KG1 (cell line): ENCODE results near the gene PDX1.

ENCODE experiments used
- DNase-seq: peaks from one replicate; lab custom pipeline; 2025; lab: John Stamatoyannopoulos, UW

PDX1 gene

DNA sequence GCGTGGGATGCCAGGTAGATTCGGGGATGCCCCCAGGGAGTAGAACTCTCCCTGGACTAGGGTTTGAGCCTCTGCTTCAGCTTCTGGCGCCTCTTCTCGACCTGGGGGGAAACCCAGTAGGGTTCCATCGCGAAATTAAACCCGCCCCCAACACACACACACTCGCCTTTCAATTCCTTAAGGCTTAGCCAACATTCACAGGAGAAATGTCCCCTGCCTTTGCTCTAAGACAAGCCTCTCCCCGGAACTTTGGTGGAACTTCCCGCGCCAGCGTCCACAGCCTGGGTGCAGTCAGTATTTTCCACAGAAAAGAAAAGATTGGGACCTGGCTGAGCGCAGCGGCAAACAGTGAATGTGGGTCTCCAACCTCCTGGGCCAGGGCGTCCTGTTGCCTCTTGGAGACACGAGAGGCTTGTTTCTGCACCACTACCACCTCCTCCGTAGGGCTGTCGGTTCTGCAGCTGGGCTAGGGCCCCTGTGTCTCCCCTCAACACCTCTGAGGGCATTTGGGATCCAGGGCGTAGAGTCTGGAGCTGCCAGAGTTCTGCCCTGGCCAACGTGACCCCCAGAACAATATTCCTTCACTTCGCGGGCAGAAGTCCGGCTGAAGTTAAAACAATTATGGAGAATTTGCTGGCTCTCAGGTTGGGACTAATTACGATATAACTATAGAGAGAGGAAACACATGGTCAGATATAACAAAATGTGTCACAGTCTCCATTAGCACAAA lies 3.2 kb downstream of the PDX1 start:
- DNase-seq, result no peak

DNA sequence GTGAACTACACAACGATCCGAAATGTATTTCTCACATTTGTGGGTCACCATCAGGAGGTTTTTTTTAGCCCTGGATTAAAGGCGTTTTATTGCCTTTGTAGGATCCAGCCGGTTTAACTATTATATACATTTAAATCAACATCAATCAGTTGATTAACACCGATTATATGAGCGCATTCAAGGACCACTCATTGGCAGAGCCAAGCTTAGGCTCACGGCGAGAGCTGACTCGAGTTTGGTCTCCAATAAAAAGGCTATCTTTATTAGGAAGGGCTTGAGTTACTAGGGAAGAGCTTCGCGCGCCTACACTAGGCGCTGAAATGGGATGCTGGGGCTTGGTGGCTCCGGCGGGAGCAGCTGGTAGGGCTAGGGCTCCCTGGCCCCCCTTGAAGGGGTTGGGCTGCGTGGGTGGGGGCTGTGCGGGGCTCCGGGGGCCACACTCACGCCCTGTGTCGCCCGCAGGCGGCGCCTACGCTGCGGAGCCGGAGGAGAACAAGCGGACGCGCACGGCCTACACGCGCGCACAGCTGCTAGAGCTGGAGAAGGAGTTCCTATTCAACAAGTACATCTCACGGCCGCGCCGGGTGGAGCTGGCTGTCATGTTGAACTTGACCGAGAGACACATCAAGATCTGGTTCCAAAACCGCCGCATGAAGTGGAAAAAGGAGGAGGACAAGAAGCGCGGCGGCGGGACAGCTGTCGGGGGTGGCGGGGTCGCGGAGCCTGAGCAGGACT lies 4.2 kb downstream of the PDX1 start:
- DNase-seq, result no peak

- DNase-seq, result no peak
These were observed 4.8 kb downstream of the PDX1 start for GRCh38 chr13:27924529-27925141.

GRCh38 chr13:27925220-27925991 lies 5.6 kb downstream of the PDX1 start:
- no peak for DNase-seq

DNA sequence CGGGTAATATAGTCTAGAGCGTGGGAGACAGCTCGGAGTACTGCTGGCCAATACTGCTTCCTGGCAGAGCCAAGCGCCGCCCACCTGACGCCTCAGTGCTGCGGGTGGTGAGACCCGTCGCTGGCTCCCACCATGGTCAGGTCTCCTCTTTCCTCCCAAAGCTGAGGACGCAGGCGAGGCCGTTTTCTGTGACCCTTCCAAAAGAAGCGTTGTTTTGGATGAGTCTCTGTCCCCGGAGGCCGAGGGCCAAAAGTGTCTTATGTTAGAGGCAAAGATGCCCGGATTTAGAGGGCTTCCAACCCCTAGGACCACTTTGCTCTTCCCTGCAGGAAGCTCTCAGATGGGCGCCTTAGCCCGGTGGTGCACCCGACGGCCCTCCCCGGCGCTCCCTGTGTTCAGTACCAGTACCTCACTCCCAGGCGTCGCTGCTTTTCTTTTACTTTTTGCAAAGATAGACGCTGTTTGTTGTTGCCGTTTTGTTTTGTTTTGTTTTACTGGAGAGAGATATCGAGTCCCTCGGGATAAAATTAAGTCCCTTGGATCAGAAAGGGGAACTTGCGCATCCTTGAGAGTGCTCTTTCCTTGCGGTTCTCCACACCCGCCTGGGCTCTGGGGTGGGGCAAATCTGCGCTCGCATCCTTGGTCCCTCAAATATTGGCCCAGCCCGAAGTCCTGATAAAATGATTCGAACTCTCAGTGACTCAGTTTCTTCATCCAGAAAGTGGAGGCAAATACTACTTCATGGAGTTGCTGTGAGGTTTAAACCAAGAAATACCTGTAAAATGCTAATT lies 7.0 kb downstream of the PDX1 start:
- no peak for DNase-seq

DNA sequence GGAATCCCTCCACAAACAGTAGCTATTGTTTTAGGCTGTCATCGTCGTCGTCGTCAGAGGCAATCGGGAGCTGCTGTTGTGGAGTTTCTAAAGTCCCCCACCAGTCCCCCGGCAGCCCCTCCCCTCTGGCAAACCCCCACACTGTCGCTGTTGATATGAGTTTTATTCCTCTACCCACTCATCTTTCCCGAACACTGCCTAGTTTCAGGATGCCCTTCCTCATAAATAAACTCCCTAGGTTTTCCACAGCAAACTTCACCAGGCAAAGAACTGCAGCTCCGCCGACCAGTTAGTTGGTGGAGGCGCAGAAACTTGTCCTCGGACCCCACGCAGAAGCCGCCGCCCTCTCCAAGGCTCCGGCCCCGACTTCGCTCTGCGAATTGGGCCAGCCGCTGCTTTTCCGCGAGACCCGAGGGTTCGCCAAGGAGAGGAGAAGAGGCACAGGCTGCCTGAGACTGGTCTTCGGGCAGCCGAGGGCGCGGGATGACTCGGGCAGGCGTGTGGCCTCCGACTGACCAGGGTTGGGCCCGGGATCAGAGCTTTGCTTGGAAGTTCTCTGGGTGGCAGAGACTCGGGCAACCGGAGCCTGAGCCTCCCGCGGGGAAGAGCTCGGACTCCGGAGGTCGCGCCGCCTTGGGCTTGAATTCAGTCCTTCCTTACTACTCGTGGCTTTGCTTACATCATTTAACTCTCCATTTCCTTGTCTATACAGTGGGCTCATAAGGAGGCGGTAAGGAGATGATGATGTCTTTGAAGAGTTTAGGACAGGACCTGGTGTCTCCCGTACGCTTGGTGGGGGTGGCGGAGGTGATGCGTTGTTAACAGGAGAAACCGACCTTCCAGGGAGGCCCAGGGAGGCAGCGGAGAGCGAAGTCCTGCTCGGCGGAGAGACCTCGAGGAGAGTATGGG lies 7.9 kb downstream of the PDX1 start:
- no peak for DNase-seq

GRCh38 chr13:27928353-27928804 lies 8.6 kb downstream of the PDX1 start:
- DNase-seq, result no peak

DNA sequence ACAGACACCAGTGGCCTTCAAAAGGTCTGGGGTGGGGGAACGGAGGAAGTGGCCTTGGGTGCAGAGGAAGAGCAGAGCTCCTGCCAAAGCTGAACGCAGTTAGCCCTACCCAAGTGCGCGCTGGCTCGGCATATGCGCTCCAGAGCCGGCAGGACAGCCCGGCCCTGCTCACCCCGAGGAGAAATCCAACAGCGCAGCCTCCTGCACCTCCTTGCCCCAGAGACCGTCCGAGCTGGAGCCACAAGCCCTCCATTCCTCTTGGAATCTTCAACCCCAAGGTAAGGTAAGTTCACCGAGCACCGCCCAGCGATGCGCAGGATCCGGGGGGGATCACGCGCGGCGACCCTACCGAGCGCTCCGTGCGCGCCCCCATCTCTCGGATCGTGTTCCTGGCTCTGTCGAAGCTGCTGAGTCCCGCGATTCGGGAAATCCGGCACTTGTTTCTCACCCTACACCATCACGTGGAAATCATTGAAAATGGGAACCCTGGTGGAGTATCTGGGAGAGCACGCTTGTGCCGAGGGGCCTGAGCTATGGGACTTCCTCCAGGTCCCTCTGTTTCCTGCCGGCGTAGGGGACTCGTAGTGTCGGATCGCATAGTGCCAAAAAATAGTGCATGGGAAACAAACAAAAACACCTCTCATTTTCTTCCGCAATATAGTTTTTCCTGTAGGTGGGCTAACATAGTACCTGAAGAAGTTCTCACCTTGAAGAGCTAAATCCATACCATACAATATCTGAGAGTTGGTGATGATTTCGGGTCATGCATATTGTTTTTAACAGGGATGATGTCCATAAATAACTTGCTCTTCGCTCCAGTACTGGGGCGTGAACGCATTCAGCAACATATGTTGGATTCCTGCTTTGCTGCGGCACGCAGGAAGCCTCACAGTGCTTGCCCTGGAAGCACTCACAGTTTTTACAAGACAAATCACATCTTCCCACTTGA lies 9.3 kb downstream of the PDX1 start:
- no peak for DNase-seq

DNA sequence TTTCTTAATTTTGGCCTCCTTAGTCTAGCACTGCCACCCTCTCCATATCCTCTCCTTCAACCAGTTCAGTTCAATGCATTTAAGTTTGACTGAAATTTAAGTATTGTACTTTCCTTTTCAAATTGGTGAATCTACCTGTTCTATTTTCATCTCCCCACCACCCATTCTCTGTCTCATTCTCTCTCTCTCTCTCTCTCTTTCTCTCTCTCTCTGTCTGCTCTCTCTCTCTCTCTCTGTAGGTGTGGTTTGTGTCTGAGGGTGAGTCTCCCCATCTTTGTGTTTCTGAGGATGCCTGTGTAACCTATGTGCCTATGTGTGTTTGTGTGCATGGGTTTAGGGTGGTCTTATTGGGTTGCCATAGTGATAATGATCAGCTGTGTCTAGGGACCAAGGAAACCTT lies 10.1 kb downstream of the PDX1 start:
- DNase-seq, result no peak

DNA sequence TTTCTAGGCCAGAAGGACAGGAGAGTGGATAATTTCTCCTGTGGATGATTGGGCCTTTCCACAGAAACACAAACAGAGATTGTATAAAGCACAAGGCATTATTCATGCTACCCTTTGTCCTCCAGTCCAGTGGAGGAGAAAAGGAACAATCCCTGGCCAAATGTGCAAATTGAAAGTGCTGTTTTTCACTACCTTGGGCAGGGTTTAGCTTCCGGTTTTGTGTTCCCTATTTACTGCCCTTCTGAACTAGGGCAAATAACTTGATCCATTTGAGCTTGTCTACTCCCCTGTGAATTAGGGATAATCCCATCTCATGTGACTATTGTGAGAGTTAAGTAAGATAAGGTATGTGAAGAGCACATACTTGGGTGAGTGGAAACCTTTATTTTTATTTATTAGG lies 13.3 kb downstream of the PDX1 start:
- no peak for DNase-seq

DNA sequence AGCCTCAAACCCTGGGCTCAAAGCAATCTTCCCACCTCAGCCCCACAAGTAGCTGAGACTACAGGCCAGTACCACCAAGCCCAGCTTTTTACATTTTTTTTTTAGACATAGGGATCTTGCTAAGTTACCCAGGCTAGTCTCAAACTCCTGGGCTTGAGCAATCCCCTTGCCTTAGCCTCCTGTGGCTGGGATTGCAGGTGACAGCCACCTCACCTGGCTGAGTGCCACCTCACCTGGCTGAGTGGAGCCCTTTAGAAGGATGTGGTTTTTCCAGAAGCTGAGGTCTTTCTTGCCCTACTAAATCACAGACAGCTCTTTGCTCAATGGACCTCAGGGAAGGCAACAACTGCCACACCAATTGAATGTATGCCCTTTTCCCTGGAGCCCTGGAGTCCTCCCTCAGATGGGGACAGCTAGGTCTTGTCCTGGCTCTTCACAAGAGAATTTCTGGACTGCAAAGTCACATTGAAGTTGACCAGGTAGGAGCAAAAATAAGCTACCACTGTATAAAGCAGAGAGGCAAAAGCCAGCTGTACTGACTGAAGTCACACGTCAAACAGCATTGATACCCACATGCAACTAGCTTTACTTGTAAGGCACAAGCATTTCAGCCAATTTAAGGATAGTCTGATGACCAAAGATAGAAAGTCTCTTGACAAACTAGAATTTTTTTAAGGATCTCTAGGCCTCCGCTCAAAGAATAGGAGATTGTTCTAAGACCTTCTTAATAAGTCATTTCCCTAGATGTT lies 14.0 kb downstream of the PDX1 start:
- DNase-seq, result no peak

DNA sequence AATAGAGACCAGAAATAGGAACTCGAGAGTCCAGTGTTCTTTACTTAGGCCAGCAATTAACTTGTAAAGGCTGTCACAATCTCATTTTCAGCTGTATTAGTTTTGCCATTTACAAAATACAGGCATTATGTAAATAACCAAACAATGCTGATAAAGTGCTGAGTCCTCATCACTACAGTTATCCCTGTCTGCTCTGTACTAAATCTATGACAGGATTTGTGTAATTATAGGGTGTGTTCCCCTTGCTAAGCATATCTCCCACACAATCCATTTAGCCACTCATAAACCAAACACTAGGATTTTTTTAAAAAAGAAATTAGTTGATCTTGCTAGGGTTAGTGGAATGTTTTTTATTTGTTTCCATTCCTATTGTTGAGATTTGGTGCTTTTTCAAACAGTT lies 23.2 kb downstream of the PDX1 start:
- DNase-seq, result no peak

GRCh38 chr13:27952876-27953675 lies 33.3 kb downstream of the PDX1 start:
- no peak for DNase-seq

GRCh38 chr13:27953676-27954405 lies 34.0 kb downstream of the PDX1 start:
- DNase-seq, result peak; percentile 41

GRCh38 chr13:27954406-27954851 lies 34.6 kb downstream of the PDX1 start:
- no peak for DNase-seq

- DNase-seq, result no peak
These were observed 35.3 kb downstream of the PDX1 start for GRCh38 chr13:27955014-27955591.
